Right lobe of liver (tissue), 4 donors: ENCODE measurements around the gene FMN1.

Source experiments
- POLR2A ChIP-seq: fragments of 450-650 bp; IDR thresholded peaks from one replicate; pipeline ENCODE4 v1.6.1; 2017; ENCODE audit warnings: antibody characterized with exemption, mild to moderate bottlenecking
- TF ChIP-seq, protein P1 (sequence below), 4 donors: fragments of 200-600 bp in 3 of 4; fragments of 450-650 bp in 1 of 4; IDR thresholded peaks; one replicate each; pipeline versions ENCODE4 v1.5.1 to v1.8.0; 2016 to 2022; ENCODE audit warnings: antibody characterized with exemption in 4 of 4, mild to moderate bottlenecking in 2 of 4
- donor health status: DM: no; HTN: no; CAD: no.
- donor health status: DM: no; HTN: no; CAD: no.
- donor health status: DM: no; HTN: yes; CAD: no.

DNA sequence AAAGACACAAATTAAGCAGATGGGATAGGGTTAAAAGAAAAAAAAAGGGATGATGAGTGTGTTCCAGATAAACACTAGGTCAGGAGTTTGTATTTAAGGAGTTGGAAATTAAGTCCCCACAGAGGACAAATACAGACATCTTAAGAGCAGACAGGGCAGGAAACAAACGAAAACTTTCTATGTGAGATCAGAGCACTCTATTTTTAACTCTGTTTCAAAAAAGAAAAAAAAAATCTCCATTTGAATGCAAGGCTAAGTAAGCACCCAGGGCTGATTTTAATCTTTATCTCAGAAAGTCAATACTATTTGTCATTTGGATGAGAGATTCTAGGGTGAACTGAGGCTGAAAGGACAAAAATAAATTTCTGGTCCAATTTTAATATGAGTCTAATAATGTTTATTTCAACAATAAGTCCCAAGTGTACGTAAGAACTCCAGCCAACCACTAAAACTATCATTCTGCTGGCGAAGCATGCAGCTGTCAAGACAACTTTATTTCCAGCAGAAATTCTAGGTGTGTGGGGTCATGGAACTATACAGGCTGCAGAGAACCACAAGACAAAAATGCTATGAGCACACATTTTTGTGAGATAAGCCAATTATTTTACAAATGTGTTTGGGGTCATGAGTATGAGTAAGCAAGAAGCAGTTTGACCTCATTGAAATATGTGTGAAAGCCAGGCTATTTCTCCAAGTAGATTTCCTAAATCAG, 186.1 kb downstream of the FMN1 start:
- TF ChIP-seq, protein P1, sequence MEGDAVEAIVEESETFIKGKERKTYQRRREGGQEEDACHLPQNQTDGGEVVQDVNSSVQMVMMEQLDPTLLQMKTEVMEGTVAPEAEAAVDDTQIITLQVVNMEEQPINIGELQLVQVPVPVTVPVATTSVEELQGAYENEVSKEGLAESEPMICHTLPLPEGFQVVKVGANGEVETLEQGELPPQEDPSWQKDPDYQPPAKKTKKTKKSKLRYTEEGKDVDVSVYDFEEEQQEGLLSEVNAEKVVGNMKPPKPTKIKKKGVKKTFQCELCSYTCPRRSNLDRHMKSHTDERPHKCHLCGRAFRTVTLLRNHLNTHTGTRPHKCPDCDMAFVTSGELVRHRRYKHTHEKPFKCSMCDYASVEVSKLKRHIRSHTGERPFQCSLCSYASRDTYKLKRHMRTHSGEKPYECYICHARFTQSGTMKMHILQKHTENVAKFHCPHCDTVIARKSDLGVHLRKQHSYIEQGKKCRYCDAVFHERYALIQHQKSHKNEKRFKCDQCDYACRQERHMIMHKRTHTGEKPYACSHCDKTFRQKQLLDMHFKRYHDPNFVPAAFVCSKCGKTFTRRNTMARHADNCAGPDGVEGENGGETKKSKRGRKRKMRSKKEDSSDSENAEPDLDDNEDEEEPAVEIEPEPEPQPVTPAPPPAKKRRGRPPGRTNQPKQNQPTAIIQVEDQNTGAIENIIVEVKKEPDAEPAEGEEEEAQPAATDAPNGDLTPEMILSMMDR (IDR thresholded peaks at IDR 0.05) = no peak
- TF ChIP-seq POLR2A = no peak
